Bronchial smooth muscle cell (primary cell): ENCODE results near the gene IL20RA. TPM values are rescaled to one million over a fixed set of nuclear protein-coding genes. Genes with fewer than 3 reads are reported as not detected.

ENCODE experiments used
- total RNA-seq: library from RNA; depleted of rRNA; stranded (reverse); fragments of >200 nt; gene quantifications from 2 replicates; pipeline ENCODE4 v1.2.1, GENCODE V29; 2014

Gene IL20RA, protein sequence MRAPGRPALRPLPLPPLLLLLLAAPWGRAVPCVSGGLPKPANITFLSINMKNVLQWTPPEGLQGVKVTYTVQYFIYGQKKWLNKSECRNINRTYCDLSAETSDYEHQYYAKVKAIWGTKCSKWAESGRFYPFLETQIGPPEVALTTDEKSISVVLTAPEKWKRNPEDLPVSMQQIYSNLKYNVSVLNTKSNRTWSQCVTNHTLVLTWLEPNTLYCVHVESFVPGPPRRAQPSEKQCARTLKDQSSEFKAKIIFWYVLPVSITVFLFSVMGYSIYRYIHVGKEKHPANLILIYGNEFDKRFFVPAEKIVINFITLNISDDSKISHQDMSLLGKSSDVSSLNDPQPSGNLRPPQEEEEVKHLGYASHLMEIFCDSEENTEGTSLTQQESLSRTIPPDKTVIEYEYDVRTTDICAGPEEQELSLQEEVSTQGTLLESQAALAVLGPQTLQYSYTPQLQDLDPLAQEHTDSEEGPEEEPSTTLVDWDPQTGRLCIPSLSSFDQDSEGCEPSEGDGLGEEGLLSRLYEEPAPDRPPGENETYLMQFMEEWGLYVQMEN
- total RNA-seq, result 0.17 and 0.32 TPM in 2 replicates

DNA sequence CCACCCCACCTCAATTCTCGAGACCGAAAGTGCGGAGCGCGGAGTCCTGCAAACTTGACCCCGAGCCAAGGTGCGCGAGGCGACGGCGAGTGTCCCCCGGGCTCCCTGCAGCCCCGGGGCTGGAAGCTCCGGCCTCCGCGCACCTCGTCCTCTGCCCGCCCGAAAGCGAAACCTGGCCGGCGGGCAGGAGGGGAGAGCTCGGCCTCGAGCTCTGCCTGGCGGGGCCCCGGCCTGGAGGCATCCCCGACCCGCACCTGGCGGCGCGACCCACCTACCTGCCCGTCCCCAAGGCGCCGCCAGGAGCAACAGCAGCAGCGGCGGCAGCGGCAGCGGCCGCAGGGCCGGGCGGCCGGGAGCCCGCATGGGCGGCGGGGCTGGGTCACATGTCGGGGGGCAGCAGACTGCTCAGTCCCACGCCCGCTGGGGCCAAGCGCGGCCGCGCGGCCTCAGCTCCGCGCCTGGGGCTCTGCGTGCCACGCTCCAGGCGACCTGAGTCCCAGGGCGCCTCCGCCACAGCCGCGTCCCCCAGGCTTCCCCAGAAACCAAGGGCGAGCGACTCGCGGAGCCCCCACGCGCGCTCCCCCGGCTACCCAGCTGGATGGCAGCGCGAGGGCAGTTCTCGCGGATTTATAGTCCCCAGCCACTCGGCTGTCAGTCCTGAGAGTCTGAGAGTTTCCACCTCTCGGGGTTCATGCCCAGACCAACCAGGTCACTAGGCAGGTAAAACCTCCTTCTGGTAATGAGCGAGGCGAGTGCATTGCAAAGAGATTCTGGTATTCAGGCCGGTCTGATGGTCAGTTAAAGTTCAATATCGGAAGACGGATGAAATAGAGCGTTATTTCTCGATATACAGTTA, at the start of gene IL20RA:
TSS of gene IL20RA (minus strand) at position 600 of the 856 bp plus-strand sequence. CDS start at position 363, 237 bp downstream.

Other genes starting within 250 kb of the IL20RA start
- 8.5 and 9.8 TPM in 2 replicates for gene PEX7, start 222.4 kb downstream of the IL20RA start, total RNA-seq
- gene SLC35D3, start 122.7 kb downstream of the IL20RA start, total RNA-seq, result not detected in 2 replicates
- gene IL22RA2, start 128.7 kb upstream of the IL20RA start, total RNA-seq, result not detected in 2 replicates
- 40.2 and 49.7 TPM in 2 replicates for gene IFNGR1, start 174.4 kb upstream of the IL20RA start, total RNA-seq